Bronchial epithelial cell (primary cell): Measurements from ENCODE around the gene FAM163B. TPM values are rescaled to one million over a fixed set of nuclear protein-coding genes. Genes with fewer than 3 reads are reported as not detected.

Experiments
- DNase-seq: peaks from one replicate; pipeline ENCODE4 v3.0.0-alpha.2; 2010; ENCODE audit warnings: low read depth
- FAIRE-seq: peaks from 2 replicates; lab custom pipeline; 2011; peaks lifted over from hg19 to GRCh38; lab: Jason Lieb, UNC
- H3K27me3 ChIP-seq: 2 replicates; pipeline ENCODE4 v1.5.1; 2011; ENCODE audit warnings: low read length; ENCODE audit not compliant: control insufficient read depth, insufficient read depth
- H3K36me3 ChIP-seq: 2 replicates; pipeline ENCODE4 v1.5.1; 2011; ENCODE audit warnings: low read length; ENCODE audit not compliant: control insufficient read depth, insufficient read depth
- H3K4me3 ChIP-seq: 2 replicates; pipeline ENCODE4 v1.5.1; 2011; ENCODE audit warnings: mild to moderate bottlenecking, low read depth, low read length, control low read depth
- total RNA-seq: library from RNA; depleted of rRNA; stranded (reverse); fragments of >200 nt; gene quantifications from 2 replicates; pipeline ENCODE4 v1.2.1, GENCODE V29; 2014
- TF ChIP-seq, protein P1 (sequence below): IDR thresholded peaks from 2 replicates; pipeline ENCODE4 v1.5.1; 2011; ENCODE audit warnings: mild to moderate bottlenecking, moderate library complexity, low read length, control low read depth, inconsistent platforms; ENCODE audit not compliant: insufficient read depth, severe bottlenecking

Gene FAM163B
- total RNA-seq, 1 donor from 2014 or later: not detected

DNA sequence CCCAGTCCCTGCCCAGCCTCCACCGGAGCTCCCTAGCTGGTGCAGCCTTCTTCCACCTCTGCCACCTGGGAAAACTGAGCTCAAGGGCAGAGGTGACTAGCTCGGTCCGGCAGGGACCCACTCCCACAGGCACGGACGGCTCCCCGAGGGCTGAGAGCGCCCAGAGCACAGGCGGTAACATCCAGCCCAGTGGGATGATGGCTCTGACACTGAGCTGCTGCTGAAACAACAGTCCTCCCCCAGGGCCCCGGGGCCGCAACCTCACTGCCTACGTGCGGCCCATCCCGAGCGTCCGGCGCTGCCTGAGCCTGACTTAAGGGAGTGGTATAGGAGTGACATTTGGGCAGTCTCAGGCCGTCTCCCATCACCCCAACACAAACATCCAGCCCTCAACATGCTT, 3.7 kb downstream of the FAM163B start:
- H3K36me3 ChIP-seq: no peaks in the 10 kb centered on the region
- TF ChIP-seq, protein P1, sequence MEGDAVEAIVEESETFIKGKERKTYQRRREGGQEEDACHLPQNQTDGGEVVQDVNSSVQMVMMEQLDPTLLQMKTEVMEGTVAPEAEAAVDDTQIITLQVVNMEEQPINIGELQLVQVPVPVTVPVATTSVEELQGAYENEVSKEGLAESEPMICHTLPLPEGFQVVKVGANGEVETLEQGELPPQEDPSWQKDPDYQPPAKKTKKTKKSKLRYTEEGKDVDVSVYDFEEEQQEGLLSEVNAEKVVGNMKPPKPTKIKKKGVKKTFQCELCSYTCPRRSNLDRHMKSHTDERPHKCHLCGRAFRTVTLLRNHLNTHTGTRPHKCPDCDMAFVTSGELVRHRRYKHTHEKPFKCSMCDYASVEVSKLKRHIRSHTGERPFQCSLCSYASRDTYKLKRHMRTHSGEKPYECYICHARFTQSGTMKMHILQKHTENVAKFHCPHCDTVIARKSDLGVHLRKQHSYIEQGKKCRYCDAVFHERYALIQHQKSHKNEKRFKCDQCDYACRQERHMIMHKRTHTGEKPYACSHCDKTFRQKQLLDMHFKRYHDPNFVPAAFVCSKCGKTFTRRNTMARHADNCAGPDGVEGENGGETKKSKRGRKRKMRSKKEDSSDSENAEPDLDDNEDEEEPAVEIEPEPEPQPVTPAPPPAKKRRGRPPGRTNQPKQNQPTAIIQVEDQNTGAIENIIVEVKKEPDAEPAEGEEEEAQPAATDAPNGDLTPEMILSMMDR: no peak
- H3K4me3 ChIP-seq: no peak overlapping the region
- peaks cover 13% of the 10 kb centered on the region for H3K27me3 ChIP-seq
- FAIRE-seq (no peak), DNase-seq (no peak)

DNA sequence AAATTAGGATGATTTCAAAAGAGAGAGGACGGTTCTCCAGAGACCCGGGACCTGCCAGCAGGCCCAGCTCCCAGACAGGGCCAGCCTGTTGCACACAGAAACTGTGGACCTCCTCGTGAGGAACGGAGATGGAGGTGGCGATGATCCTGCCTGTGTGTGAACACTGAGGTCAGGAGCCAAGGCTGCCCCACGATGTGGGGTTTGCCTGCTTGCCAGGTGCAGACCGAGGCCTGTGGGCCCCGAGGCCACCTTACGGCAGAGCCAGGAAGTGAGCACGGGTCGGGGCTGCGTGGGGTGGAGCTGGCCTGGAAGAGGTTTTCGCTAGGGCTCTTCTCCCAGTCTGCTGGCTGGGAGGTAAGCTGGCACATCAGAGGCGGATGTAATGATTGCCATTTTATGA, 4.3 kb downstream of the FAM163B start:
- Histone ChIP-seq H3K27me3 (peaks cover 12% of the 10 kb centered on the region), H3K36me3 (no peaks in the 10 kb centered on the region), H3K4me3 (no peak overlapping the region)
- no peak for FAIRE-seq
- TF ChIP-seq, protein P1: no peak
- no peak for DNase-seq

- FAIRE-seq: no peak
- TF ChIP-seq, protein P1: no peak
Measured at GRCh38 chr9:133604214-133604613, 5.0 kb downstream of the FAM163B start.

DNA sequence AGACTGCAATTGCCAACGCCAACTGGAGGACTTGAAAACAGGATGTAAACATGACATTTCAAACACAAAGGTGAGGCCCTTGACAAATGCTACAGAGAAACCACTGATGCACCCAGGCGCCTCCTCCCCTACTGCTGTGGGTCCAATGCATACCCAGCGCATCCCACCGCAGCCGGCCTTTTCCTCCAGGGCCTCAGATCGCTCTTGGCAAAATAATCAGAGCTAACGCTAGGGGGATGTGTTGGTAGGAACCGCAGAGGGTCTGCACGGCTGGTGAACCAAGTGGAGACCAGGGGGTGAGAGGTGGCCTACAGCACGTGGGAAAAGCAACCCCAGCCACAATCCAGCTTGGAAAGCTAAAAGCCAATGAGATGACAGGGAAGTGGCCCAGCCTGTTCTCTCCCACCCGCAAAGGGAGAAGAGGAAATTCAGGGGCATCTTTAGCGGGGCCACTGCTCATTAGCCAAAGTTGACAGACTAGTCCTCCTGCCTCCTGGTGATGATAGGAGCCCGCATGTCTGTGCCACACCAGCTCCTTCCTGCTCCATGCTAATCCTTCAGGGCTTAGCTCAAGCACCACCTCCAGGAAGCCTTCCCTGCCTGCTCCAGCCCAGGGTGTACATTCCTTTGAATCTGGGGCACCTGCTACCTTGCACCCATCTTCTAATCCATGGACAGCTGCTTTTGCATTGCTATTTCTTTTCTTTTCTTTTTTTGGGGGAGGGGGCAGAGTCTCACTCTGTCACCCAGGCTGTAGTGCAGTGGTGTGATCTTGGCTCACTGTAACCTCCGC, 5.9 kb downstream of the FAM163B start:
- TF ChIP-seq, protein P1: no peak
- H3K4me3 ChIP-seq: no peak overlapping the region
- H3K36me3 ChIP-seq: no peaks in the 10 kb centered on the region
- FAIRE-seq (no peak), DNase-seq (no peak)
- peaks cover 5% of the 10 kb centered on the region for H3K27me3 ChIP-seq

More at GRCh38 chr9:133604214-133604613, 5.0 kb downstream of the FAM163B start:
- Histone ChIP-seq H3K27me3 (peaks cover 10% of the 10 kb centered on the region), H3K36me3 (no peaks in the 10 kb centered on the region), H3K4me3 (no peak overlapping the region)
- DNase-seq: no peak

DNA sequence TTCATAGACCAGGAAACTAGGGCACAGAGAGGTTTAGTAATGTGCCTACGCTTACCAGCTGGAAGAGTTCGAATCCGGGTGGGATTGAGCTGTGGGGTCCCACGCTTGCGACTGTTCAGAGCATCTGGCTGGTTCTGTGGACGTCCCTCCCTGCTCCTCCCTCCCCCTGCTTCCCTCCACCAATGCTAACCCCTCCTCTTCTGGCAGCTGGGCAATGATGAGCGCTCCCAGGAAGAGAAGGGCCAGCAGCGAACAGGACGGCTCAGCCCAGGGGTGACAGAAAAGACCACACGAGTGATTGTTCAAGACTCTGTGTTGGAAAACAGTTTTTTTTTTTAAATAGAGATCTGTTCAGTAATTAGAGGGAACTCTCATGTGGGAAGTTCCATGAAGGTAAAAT, 6.9 kb downstream of the FAM163B start:
- peaks cover 4% of the 10 kb centered on the region for H3K27me3 ChIP-seq
- H3K36me3 ChIP-seq: no peaks in the 10 kb centered on the region
- TF ChIP-seq, protein P1: no peak
- FAIRE-seq (no peak), DNase-seq (no peak)
- H3K4me3 ChIP-seq: no peak overlapping the region
